NCI-H2029 (cell line): ENCODE results near the gene SLC36A4.
"Not testable (repeated sequence)": the region's sequence is repeated elsewhere in the genome, so short reads cannot be mapped to it uniquely, and the experiment has no call there.

Experiments
- DNase-seq: peaks from one replicate; lab custom pipeline; 2025; lab: John Stamatoyannopoulos, UW

The SLC36A4 gene

DNA sequence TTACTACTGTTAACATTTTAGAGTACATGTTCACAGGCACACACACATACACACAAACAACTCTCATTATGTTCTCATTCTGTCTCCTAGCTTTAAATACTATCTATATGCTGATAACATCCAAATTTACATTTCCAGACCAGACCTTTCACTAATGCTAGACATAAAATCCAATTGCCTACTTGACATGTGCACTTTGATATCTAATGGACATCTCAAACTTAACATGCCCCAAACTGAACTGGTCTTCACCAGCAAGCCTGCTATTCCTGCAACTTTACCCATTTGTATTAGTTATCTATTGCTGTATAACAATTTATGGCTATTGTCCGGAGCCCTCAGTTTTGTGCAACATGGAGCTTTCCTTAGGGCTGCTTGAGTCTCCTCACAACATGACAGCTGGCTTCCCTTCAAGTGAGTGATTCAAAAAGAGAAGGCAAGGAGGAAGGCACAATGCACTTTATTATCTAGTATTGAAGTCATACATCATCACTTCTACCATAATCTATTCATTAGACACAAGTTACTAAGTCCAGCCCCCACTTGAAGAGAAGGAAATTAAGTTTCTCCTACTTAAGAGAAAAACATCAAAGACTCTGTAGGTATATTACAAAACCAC, 3.0 kb downstream of the SLC36A4 start:
- DNase-seq, result no peak

DNA sequence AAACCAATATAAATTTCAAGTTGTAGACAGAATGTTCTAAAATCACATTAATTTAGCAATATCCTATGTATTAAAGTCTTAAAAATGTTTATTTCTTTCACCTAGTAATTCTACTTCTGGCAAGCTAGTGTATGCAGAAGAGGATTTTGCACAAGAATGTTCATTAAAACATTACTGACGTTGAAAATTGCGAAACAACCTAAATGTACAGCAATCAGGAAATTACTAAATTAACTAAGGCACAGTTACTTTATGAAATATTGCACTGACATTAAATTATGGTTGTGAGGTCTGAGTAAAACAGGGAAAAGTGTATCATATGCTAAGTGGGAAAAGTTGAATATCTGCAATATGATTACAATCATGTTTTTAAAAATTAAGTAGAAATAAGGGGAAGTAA, 4.1 kb downstream of the SLC36A4 start:
- DNase-seq, result no peak

DNA sequence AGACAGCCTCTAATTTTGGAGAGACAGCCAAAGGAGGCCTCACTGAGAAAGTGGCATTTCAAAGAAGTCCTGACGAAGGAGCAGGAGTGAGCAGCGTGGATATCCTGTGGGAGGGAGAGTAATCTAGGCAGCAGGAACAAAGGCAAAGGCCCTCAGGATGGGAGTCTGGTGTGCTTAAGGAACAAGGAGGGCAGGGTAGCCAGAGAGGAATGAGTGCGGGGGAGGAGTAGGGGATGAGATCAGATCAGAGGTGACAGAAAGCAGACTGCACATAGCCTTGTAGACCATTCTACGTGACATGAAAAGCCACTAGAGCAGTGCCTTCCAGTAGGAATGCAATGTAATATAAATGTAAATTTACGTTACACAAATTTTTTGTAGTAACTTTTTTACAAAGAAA, 5.6 kb downstream of the SLC36A4 start:
- DNase-seq, result peak; percentile 18

DNA sequence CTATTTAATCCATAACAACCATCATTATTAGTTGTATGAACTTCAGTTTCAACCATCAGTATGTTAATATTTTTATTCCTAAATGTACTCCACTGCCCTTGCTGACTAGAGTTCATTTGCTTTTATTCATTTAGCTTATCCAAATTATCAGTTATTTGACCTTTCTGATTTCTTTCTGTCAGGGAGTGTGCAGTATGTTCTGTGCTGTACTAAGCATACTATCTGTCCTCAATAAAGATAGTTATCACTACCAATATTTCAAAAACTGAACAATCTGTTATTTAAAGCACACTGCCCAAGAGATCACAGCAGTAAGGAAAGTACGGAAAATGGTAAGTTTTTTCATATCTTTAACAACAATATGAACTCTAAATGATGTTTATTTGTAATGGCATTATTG, 8.3 kb downstream of the SLC36A4 start:
- no peak for DNase-seq

DNA sequence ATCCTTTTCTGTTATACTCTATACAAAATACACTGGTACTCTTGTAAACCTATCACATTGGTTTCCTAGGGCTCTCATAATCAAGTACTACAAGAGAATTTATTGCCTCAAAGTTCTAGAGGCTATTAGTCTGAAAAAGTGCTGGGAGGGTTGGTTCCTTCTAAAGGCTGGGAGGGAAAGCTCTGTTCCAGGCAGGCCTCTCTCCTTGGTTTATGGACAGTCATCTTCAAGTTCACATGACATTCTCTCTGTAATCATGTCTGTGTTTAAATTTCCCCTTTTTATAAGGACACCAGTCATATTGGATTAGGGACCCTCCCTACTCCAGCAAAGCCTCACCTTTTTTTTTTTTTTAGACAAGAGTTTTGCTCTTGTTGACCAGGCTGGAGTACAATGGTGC, 9.1 kb downstream of the SLC36A4 start:
- DNase-seq, result no peak

DNA sequence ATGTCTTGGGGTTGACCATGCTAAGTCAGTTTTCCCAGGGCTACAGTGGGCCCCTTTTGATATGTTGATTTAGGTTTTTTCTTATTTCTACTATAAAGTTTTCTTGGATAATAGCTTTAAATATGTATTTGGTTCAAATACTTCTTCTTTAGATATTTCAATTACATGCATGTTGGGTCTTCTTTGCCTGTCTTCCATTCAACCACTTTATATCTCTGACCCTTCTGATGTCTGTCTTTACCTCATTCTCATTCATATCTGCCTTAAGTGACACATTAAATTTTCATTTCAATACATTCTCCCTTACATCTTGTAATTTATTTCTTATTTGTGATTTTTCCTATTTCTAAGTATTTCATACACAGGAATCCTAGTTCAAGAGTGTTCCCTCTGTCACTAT, 10.5 kb downstream of the SLC36A4 start:
- no peak for DNase-seq

DNA sequence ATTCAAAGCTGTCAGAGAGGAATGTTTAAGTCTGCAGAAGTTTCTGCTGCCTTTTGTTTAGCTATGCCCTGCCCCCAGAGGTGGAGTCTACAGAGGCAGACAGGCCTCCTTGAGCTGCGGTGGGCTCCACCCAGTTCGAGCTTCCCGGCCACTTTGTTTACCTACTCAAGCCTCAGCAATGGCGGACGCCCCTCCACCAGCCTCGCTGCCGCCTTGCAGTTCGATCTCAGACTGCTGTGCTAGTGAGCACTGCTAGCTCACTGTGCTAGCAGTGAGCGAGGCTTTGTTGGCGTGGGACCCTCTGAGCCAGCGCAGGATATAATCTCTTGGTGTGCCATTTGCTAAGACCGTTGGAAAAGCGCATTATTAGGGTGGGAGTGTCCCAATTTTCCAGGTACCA, 19.9 kb downstream of the SLC36A4 start:
- not testable (repeated sequence) for DNase-seq

DNA sequence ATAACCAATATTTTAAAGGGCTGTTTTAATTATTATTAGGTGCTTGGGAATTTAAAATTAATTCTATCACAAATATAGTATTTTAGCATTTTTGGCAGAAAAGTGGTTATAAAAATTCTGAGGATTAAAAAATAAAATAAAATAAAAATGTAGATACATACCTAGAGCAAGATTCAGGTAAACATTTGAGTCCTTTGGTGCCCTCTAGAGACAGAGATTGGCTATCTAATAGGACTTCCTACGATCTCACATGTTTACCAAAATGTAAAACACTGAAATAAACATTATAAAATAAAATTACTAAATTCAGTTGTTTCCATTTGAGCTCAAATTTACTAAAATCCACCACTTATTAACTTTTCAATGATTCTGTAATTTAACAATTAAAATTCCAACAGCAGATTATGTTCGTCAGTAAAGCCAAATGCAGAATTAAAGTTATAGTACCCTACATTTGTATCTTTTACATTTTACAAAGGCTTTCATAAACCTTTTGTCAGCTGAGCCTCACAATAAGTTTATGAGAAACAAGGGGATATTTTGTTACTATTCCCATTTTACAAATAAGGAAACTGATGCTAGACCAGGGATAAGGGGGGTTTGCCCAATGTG, 27.7 kb downstream of the SLC36A4 start:
- no peak for DNase-seq

DNA sequence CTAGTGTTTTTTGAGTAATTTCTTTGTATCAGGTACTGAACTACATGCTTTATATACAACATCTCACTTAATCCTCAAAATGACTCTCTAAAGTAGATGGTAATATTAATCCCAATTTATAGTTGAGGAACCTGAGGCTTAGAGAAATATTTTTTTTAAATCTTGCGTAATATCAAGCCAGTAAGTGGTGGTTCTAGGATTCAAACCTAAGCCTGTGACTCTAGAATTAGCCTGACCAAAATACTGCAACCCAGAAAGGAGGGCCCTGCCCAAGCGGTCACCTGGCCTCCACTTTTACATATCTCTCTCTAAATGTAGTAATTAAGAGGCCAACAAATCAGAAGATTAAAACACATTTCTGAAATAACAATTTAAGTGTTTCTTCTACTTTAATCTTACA, 28.6 kb downstream of the SLC36A4 start:
- no peak for DNase-seq

DNA sequence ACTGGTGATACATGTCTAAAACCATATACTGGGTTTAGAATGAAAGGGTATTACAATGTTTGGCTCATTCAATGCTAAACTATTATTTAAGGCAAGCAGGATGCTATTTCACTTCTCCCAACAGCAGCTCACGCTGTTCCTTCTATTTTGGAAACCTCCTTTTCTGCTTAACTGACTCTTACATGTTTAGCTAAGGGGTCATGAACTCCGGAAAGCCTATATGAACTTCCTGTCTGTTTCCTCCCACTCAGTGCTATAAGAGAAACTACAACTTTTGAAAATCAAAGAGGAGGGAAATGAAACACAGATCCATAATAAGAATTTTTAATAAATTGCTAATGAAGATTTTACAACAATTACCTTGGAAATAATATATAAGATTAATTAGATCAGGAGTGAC, 30.9 kb downstream of the SLC36A4 start:
- DNase-seq, result no peak

DNA sequence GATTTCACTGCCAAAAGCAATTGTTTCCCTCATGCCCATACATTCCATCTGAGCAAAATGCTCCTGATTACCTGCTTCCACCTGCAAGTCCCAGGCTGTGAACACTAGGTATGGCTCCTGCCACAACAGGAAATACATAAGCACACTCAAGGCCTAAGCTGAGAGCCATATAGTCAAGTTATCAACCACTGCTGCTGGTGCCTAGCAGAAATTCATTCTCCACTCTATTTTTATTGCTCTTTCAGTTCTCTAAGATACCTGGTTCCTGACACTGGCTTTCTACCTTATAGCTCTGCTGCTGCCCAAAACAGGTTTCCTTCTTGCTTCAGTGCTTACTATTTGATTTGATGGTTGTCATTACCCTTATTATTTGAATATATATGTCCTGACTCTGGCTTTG, 31.6 kb downstream of the SLC36A4 start:
- DNase-seq, result no peak

DNA sequence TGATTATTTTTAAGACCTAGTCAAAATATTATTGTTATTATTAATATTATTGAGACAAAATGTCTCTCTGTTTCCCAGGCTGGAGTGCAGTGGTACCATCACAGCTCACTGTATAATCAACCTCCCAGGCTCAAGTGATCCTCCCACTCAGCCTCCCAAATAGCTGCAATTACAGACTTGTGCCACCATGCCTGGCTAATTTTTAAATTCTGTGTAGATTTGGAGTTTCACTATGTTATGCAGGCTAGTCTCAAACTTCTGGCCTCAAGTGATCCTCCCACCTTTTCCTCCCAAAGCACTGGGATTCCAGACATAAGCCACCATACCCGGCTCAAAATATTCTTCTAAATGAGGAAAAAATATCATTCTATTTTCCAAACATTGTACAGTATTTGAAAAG, 37.0 kb downstream of the SLC36A4 start:
- DNase-seq, result no peak

DNA sequence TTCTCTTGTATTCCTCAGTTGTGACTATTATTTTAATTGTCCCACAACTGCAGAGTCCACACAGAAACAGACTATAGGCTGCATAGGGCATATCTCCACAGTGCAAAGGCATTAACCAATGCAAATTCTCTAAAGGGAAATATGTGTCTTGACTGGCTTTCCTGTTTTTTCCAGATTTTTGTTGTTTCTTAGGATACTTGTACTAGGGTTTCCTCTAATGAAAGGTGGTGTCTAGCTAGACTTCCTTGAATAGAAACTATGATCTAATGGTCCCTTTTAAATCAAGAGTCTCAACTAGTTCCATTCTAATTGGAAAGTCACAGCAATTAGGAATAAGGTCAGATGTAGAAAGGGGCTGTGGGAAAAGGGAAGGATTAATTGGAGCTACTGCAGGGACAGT, 37.6 kb downstream of the SLC36A4 start:
- DNase-seq, result no peak

DNA sequence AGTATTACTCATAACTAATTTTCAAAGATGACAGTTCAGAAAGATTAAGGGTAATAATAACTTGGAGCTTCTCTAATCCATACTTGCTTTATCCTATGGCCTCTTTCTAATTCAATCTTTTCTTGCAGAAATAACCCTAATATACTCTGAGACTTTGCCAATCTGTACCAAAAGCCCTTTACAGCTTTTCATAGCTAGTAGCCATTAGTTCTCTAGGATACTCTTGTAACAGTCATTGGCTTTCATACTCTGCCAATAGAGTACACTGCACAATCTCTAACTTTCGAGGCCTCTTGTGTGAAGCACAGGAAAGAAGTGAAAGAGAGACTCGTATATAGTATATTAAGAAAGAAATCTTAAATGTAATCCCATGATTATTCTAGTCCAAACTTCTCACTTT, 38.1 kb downstream of the SLC36A4 start:
- no peak for DNase-seq

DNA sequence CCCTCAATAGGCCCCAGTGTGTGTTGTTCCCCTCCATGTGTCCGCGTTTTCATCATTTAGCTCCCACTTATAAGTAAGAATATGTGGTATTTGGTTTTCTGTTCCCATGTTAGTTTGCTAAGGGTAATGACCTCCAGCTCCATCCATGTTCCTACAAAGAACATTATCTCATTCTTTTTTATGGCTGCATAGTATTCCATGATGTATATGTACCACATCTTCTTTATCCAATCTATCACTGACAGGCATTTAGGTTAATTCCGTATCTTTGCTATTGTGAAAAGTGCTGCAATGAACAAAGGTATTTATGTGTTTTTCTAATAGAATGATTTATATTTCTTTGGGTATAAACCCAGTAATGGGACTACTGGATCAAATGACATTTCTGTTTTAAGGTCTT, 42.1 kb downstream of the SLC36A4 start:
- no peak for DNase-seq

DNA sequence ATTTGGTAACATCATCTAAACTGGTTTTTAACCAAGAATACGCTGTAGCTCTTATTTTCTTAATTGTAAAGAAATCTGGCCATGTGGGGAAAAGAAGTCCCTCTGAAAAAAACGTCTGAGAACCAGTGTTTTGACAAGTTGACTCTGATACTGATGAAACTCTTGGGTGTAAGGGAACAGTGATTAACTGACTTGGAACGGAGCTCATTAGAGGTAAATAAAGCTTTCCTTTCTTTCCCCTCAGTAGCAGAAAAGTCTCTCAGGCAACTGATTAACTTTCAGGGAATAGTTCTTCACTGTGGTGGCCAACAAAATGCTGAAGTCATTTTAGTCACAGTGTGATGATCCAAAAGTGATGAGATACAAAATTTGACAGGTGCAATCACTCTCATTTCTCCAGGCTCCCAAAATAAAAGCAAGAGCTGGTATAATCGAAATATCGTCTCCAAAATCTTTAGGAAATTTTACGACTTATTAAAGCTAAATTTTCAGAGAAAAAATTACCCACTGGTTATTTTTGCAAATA, 52.3 kb downstream of the SLC36A4 start:
- no peak for DNase-seq

DNA sequence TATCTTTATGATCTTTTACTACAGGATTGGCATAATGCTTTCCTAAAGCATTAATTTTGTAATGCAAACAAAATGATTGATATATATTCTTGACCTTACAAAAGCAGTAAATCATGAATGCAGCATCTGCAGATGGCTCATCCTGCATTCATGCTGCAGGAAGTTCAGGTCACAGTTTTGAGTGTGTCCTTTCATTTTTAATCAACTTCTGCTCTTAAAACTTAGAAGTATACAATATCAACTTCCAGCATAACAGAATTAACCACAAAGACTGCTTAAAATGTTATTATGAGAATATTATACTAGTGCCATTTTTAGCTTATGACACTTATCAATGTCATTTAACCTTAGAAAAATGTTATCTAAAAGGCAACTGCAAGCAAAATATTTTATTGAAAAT, 54.0 kb downstream of the SLC36A4 start:
- DNase-seq, result no peak

DNA sequence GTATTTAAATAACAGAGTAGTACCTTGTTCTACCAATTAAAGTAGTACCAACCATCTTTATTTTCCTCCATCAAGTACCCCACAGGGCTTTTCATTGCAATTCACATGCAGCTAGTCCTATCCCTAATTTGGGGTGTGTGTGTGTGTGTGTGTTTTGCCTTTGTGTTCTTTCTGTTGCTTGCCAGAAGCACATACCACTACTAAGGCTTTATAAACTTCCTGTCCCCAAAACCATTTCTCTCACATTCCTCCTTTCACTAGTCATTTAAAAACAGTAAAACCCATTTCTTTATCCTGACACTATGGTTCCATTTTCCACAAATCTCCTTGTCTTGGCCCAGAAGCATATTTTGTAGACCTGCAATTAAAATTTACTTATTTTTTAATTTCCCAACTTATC, 54.6 kb downstream of the SLC36A4 start:
- DNase-seq, result no peak

DNA sequence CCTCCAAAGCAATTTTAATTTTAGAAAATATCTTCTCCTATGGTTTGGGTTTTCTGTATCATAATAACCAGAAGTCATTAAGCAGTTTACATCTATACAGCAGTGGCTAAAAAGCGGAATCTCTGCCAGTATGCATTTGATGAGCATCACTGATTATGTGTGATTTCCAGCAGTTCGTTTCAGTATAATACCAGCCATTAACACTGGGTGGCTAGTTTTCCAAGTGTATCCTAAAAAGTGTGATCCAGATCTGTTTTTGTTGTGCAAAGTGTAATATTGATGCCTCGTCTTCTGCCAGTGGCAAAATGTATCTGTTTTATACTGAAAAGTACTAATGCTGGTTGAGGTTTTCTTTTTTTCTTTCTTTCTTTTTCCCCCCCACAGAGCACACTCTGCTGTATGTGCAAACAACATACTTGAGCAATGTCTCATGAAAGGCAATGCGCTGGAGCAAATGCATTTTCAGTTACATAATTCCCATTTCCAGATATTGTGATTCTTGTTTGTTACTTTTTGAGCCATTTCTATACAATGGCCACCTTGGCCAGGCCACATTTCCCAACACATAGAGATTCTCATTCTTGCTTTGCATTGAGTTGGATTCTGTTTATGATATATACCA, 64.2 kb downstream of the SLC36A4 start:
- no peak for DNase-seq

DNA sequence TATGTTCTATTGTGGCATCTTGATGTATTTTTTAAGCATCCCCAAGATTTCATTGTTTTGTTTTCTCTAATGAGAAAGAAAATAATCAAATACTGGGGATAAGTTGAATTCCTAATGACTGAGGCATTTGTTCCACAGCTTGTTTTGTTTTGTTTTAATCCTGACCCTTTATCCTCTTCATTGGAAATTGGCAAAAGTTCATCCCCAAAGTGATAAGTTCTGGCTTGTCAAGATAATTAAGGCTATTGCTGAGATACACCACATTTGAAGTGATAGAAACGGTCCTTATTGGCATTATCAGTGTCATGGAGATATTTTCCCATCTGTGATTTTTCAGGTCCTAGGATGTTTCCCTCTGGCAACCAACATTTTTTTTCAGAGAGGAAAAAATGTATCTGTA, 65.0 kb downstream of the SLC36A4 start:
- DNase-seq, result no peak

DNA sequence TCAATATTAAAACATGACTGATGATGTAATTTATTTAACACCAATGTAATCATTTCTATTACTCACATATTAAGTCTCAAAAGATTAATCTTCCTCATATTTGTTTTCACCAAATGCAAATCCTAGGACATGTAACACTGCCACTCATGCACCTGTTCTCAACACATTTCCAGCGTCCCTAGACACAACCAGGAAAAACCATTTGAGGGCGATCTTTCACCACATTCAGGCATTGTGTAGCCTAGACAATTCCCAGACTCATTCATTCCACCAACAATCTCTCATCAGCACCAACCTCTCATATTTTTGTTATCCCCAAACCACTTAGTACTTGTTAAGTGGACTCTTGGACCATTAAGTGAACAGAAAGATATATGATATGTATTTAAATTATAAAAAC, 66.1 kb downstream of the SLC36A4 start:
- peak; percentile 35 for DNase-seq

DNA sequence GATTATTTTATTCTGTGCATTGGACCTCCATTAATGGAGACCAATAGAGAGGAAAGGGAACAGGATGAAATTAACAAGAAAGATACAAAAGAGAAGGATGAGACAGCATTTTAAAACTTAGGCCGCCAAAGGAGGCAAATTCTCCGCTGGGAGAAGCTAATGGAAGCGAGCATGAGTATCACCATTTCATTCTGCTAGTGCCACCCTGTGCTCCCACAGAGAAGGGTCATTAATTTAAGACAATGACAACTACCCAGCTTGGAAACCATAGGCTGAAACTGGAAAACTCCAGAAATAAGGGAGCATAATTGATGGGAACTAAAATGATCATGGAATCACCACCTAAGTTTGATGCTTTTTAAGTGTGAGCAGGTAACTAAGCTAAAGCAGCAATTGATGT, 69.2 kb downstream of the SLC36A4 start:
- no peak for DNase-seq

DNA sequence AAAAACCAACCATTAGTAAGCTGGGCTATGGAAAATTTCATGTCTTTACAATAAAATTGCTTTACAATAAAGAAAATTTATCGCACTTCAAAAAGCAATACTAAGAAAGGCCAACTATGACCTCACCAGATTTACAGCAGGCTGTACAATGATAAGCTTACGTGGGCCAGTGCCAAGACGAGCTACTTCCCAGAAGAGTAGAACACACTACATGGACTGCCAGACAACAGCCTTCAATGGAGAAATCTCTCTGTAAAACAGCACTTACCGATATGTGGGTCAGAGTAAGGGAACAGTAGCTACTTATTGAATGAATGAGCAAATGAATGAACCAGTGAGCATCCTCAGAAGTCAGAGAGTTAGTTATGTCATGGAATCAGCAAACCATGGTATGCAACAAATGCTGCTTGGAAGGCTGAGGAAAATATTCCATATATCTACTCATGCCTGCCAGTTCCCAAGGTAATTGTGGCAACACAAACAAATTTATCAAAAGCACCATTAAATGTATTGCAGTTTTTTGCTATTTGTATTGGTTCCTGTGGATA, 74.4 kb downstream of the SLC36A4 start:
- peak; percentile 13 for DNase-seq
